GM12878 (cell line): Measurements from ENCODE around the gene GALNT9. TPM values are rescaled to one million over a fixed set of nuclear protein-coding genes. Genes with fewer than 3 reads are reported as not detected.

Source experiments
- ATAC-seq: fragments of 200-7000 bp; cut with Tn5 transposase; 3 replicates; pipeline ENCODE4 v1.9.1; 2020; ENCODE audit warnings: mild to moderate bottlenecking, moderate library complexity
- BruUV-seq: library from RNA; stranded (reverse); fragments of 400-500 nt; replicated peaks from 2 replicates; lab custom pipeline; 2021; lab: Mats Ljungman, UMichigan
- CTCF ChIA-PET: fragments of 300-600 bp; sonication (Branson Sonifier 250); formaldehyde crosslinking; extraction: SDS; loops from one replicate; lab custom pipeline; 2021; ENCODE audit warnings: inconsistent platforms; lab: Yijun Ruan, JAX
- POLR2A ChIA-PET: fragments of 350-600 bp; formaldehyde crosslinking; extraction: SDS; loops from one replicate; lab custom pipeline; 2021; ENCODE audit warnings: inconsistent platforms; lab: Charles Lee
- RAD21 ChIA-PET: fragments of 300-600 bp; sonication (Branson Sonifier 250); formaldehyde crosslinking; loops from one replicate; lab custom pipeline; 2023; ENCODE audit warnings: antibody characterized with exemption; ENCODE audit not compliant: unreplicated experiment; lab: Charles Lee
- SMC1A ChIA-PET: fragments of 300-600 bp; sonication (Branson Sonifier 250); formaldehyde crosslinking; loops from one replicate; lab custom pipeline; 2023; ENCODE audit not compliant: unreplicated experiment, uncharacterized antibody; lab: Charles Lee
- DNase-seq: peaks from one replicate; pipeline ENCODE4 v3.0.0-alpha.2; 2011; ENCODE audit warnings: low read depth, low spot score
- FAIRE-seq: peaks from 3 replicates; lab custom pipeline; 2011; peaks lifted over from hg19 to GRCh38; lab: Jason Lieb, UNC
- H2AFZ ChIP-seq: 2 replicates; pipeline ENCODE4 v1.6.0; 2011; ENCODE audit warnings: low read depth, low read length, control low read depth; ENCODE audit not compliant: control insufficient read depth
- H3K27ac ChIP-seq: 2 replicates; pipeline ENCODE4 v1.5.1; 2011; ENCODE audit warnings: control low read depth; ENCODE audit not compliant: control insufficient read depth, insufficient read depth
- H3K27me3 ChIP-seq, 2 experiments: replicated peaks in 1 of 2; 2 replicates each; pipeline versions ENCODE4 v1.6.0 to v1.6.1; 2011; ENCODE audit warnings: low read length in 1 of 2; ENCODE audit not compliant: control insufficient read depth in 2 of 2, insufficient read depth in 2 of 2
- H3K36me3 ChIP-seq, 2 experiments: 2 replicates each; pipeline ENCODE4 v1.5.1; 2011; ENCODE audit warnings: low read length in 1 of 2; ENCODE audit not compliant: control insufficient read depth in 2 of 2, insufficient read depth in 2 of 2
- H3K4me1 ChIP-seq: 2 replicates; pipeline ENCODE4 v1.6.1; 2011; ENCODE audit warnings: mild to moderate bottlenecking, low read length, moderate library complexity, mixed read lengths; ENCODE audit not compliant: control insufficient read depth, insufficient read depth
- H3K4me2 ChIP-seq: 2 replicates; pipeline ENCODE4 v1.6.0; 2011; ENCODE audit warnings: control low read depth; ENCODE audit not compliant: control insufficient read depth, insufficient read depth
- H3K4me3 ChIP-seq: fragments of 200-600 bp; sonication (generic); 2 replicates; pipeline ENCODE4 v1.5.1; 2016
- H3K79me2 ChIP-seq: 2 replicates; pipeline ENCODE4 v1.6.0; 2011; ENCODE audit warnings: low read length; ENCODE audit not compliant: control insufficient read depth, insufficient read depth
- H3K9ac ChIP-seq: 2 replicates; pipeline ENCODE4 v1.8.0; 2011; ENCODE audit warnings: low read length, control low read depth, mixed read lengths; ENCODE audit not compliant: control insufficient read depth, insufficient read depth
- H3K9me3 ChIP-seq: replicated peaks from 3 replicates; pipeline ENCODE4 v1.5.1; 2011; ENCODE audit warnings: mild to moderate bottlenecking, low read length; ENCODE audit not compliant: control insufficient read depth, insufficient read depth
- H4K20me1 ChIP-seq: 2 replicates; pipeline ENCODE4 v1.6.0; 2011; ENCODE audit not compliant: control insufficient read depth, insufficient read depth
- CBX5 ChIP-seq: sonication (generic); IDR thresholded peaks from 2 replicates; pipeline ENCODE4 v1.6.1; 2016; ENCODE audit warnings: low read depth, moderate library complexity, mild to moderate bottlenecking, inconsistent platforms
- EGR1 ChIP-seq, 2 experiments: IDR thresholded peaks; 1 replicate in 1 of 2; 2 replicates in 1 of 2; pipeline ENCODE4 v1.6.1; 2011 to 2012; ENCODE audit warnings: low read depth in 2 of 2, low read length in 2 of 2, borderline replicate concordance in 1 of 2, mild to moderate bottlenecking in 1 of 2, moderate library complexity in 1 of 2
- IRF4 ChIP-seq: IDR thresholded peaks from 2 replicates; pipeline ENCODE4 v1.6.1; 2011; ENCODE audit warnings: low read depth, low read length
- RBBP5 ChIP-seq: fragments of 200-600 bp; sonication (generic); conservative IDR thresholded peaks from 2 replicates; pipeline ENCODE4 v1.6.1; 2016
- RELA ChIP-seq: fragments of 450-650 bp; IDR thresholded peaks from 2 replicates; pipeline ENCODE4 v1.8.0; 2014; ENCODE audit warnings: borderline replicate concordance; ENCODE audit not compliant: partially characterized antibody
- WGBS: methylation state at CpG from one replicate; pipeline ENCODE4 v1.1.6; 2016; ENCODE audit warnings: low lambda C conversion rate; ENCODE audit not compliant: insufficient replicate concordance, insufficient coverage; ENCODE audit errors: missing lambda C conversion rate; 5-methylcytosine and 5-hydroxymethylcytosine counted together
- in situ Hi-C: fragments of 300-500 bp; cut with MboI; formaldehyde crosslinking; loops from 9 replicates; pipeline ENCODE4 v1.14.3; 2018; ENCODE audit warnings: mixed read lengths
- intact Hi-C: fragments of 100-400 bp; cut with micrococcal nuclease; formaldehyde crosslinking; loops from one replicate; pipeline ENCODE4 v1.14.2; 2022; ENCODE audit not compliant: unreplicated experiment
- polyA plus RNA-seq, 11 experiments: library from polyadenylated mRNA; depleted of rRNA in 4 of 11; unstranded in 6 of 11; stranded (reverse) in 5 of 11; fragments of >200 nt; fragmentation: Nextera tagmentation in 4 of 11; fragmentation: Illumina TruSeq in 1 of 11; extraction: Ambion mirVana in 4 of 11; extraction: Trizol in 1 of 11; gene quantifications; 1 replicate in 1 of 11; 2 replicates in 10 of 11; pipeline versions ENCODE4 v1.2.1 to v1.2.3, GENCODE V29; 2011 to 2016; ENCODE audit warnings: inconsistent platforms in 2 of 11, missing spikeins in 2 of 11, low read depth in 1 of 11
- total RNA-seq, 4 experiments: library from RNA; depleted of rRNA in 3 of 4; stranded (reverse); fragments of >200 nt in 3 of 4; fragmentation: Illumina TruSeq in 1 of 4; extraction: Trizol in 1 of 4; gene quantifications; 2 replicates each; pipeline versions ENCODE4 v1.2.1 to v1.2.3, GENCODE V29; 2013 to 2021
- TF ChIP-seq, protein P1 (sequence below): fragments of 150-350 bp; IDR thresholded peaks from 2 replicates; pipeline ENCODE4 v1.6.1; 2014; ENCODE audit warnings: mild to moderate bottlenecking, low read depth, low read length

GALNT9 gene
- total and polyA plus RNA-seq, 10 of the 15 experiments (the other 5 are each of a cell fraction or from before 2014, with no cell fraction given) = 0.04 TPM; not detected in 9

DNA sequence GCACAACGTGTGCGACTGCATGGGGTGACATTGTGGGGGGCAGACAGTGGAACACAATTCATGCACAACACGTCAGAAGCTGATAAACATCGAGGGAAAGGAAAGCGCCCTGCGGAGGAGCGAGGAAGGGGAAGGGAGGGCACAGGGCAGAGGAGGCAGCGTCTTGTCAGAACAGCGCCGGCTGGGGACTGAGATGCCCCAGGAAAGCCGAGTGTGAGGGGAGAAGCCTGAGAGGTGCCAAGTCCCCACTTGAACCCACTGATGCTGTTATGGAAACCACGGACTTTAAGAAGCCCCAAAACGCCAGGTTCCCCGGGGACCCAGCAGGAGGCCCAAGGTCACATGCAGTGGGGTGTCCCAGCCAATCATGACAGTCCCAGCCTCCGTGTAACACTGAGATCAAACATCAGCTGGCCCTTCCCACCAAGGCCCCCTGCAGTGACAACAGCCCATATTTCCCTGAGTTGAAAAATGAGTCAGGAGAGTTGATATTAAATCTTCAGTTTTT, 70.0 kb downstream of the GALNT9 start (continued):
- no peak for TF ChIP-seq RELA
- no peak for TF ChIP-seq IRF4

DNA sequence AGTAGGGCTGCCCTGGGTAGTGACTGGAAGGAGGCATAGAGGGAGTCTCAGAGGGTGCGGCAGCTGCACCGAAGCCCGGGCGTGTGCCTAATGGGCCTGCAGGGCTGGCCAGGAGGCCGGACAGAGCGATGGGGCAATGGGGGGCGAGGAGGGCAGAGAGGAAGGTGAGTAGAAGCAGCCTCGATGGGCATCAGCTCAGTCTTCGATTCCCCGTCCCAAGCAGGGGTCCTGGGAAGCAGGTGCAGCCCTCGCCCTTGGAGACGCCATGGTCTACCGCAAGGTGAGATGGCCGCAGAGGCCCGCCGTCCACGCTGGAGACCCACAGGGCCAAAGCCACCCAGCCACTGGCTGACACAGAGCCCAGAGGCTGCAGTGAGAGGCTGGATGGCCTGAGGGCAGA, 70.8 kb downstream of the GALNT9 start:
- TF ChIP-seq, protein P1, sequence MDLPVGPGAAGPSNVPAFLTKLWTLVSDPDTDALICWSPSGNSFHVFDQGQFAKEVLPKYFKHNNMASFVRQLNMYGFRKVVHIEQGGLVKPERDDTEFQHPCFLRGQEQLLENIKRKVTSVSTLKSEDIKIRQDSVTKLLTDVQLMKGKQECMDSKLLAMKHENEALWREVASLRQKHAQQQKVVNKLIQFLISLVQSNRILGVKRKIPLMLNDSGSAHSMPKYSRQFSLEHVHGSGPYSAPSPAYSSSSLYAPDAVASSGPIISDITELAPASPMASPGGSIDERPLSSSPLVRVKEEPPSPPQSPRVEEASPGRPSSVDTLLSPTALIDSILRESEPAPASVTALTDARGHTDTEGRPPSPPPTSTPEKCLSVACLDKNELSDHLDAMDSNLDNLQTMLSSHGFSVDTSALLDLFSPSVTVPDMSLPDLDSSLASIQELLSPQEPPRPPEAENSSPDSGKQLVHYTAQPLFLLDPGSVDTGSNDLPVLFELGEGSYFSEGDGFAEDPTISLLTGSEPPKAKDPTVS = no peak
- WGBS = 23% methylated on average over 17 of the region's 17 CpGs
- RAD21 ChIA-PET = no interaction called here
- ATAC-seq (no peak), FAIRE-seq (no peak), DNase-seq (no peak)
- H3K27ac ChIP-seq = no peak overlapping the region
- no TSS peak for BruUV-seq
- POLR2A ChIA-PET = no interaction called here
- H4K20me1 ChIP-seq = no peaks in the 10 kb centered on the region
- H3K79me2 ChIP-seq = no peaks in the 10 kb centered on the region
- CTCF ChIA-PET = no interaction called here
- H3K36me3 ChIP-seq = no peaks in the 10 kb centered on the region
- intact Hi-C loops (no loop called here), in situ Hi-C loops (no loop called here)
- H3K4me2 ChIP-seq = no peak overlapping the region
- H3K4me1 ChIP-seq = no peaks in the 10 kb centered on the region
- H3K4me3 ChIP-seq = no peak overlapping the region
- H3K27me3 ChIP-seq = no peaks in the 10 kb centered on the region
- SMC1A ChIA-PET = no interaction called here
- no peaks in the 10 kb centered on the region; the same call in 2 of the 3 replicates for H3K9me3 ChIP-seq
- H2AFZ ChIP-seq = no peak overlapping the region
- H3K9ac ChIP-seq = no peak overlapping the region

DNA sequence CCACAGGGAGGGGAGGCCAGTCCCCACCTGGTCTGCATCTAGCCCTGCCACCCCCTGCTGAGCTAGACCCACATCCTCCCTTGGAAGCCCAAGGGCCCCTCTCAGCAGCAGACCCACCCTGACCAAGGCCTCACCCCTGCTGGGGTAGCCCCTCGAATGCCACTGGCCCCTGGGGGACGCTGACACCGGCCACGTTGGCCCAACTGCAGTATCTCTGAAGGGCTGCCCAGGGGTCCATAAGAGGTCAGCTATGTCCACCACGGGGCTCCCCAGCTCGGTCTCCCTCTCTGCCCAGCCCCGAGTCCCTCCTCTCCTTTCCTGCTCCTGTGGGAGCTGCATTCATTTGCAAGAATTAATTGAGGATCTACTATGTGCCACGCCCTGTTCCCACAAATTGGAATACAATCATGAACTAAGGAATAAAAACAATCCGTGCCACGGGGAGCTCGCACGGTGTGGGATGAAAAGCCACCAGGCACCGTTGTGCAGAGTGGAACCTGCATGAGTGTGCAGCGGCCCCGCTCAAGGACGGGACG, 71.4 kb downstream of the GALNT9 start:
- ChIA-PET POLR2A (no interaction called here), CTCF (no interaction called here), RAD21 (no interaction called here), SMC1A (no interaction called here)
- FAIRE-seq (no peak), ATAC-seq (no peak), DNase-seq (no peak)
- in situ Hi-C loops = no loop called here
- TF ChIP-seq CBX5 = no peak
- no peak for TF ChIP-seq RBBP5
- no peak for TF ChIP-seq EGR1 (IDR thresholded peaks at IDR 0.05; ENCODE audit: borderline replicate concordance in 1 of 2, low read depth in 2 of 2, low read length in 2 of 2)
- no peaks in the 10 kb centered on the region; the same call in 2 of the 3 replicates for H3K9me3 ChIP-seq
- no peaks in the 10 kb centered on the region for H3K27me3 ChIP-seq
- H3K79me2 ChIP-seq = no peaks in the 10 kb centered on the region
- H3K36me3 ChIP-seq = no peaks in the 10 kb centered on the region
- WGBS = 32% methylated on average over 17 of the region's 17 CpGs
- no peak overlapping the region for H3K4me2 ChIP-seq
- intact Hi-C loops = no loop called here
- H3K9ac ChIP-seq = no peak overlapping the region
- no peak overlapping the region for H3K4me3 ChIP-seq
- no peak overlapping the region for H2AFZ ChIP-seq
- no peaks in the 10 kb centered on the region for H3K4me1 ChIP-seq
- no TSS peak for BruUV-seq
- no peak overlapping the region for H3K27ac ChIP-seq
- H4K20me1 ChIP-seq = no peaks in the 10 kb centered on the region
